DMS153 treated with DMSO at 0.1 percent for 48 hours (cell line): ENCODE data around the gene HACD2.
"Not testable (repeated sequence)": the region's sequence is repeated elsewhere in the genome, so short reads cannot be mapped to it uniquely, and the experiment has no call there.

Experiments used
- DNase-seq: peaks from one replicate; lab custom pipeline; 2025; ENCODE audit not compliant: unreplicated experiment; lab: John Stamatoyannopoulos, UW

The HACD2 gene

DNA sequence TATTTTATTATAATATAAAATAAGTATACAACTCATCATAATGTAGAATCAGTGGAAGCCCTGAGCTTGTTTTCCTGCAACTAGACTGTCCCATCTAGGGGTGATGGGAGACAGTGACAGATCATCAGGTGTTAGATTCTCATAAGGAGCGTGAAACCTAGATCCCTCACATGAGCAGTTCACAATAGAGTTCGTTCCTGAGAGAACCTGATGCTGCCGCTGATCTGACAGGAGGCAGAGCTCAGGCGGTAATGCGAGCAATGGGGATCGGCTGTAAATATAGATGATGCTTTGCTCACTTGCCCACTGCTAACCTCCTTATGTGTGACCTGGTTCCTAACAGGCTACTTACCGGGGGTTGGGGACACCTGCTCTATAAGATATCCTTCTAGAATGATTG is 26.8 kb upstream of the HACD2 start:
- not testable (repeated sequence) for DNase-seq

DNA sequence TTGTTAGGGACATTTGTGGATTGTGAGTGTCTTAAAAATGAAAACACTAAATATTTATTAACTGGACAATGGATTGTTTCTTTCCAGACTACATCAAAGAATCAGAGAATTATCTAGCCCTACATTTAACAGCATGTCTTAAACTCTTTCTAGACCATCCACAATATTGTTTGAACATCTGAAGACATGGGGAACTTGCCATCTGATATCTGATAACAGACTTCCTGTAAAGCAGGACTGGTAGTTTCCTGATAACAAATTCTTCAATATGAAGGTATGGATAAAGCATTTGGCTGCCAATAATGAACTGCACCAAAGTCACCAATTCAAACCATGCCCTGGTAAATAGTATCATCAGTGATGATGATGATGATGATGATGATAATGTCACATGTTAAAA is 26.2 kb upstream of the HACD2 start:
- no peak for DNase-seq

- peak; percentile 49 for DNase-seq
Measured at GRCh38 chr3:123610331-123610730, 25.5 kb upstream of the HACD2 start.

- DNase-seq, result no peak
Measured at GRCh38 chr3:123609063-123609462, 24.2 kb upstream of the HACD2 start.

GRCh38 chr3:123608263-123608937 is 23.5 kb upstream of the HACD2 start:
- no peak for DNase-seq

- no peak for DNase-seq
Measured at GRCh38 chr3:123606527-123606926, 21.7 kb upstream of the HACD2 start.

DNA sequence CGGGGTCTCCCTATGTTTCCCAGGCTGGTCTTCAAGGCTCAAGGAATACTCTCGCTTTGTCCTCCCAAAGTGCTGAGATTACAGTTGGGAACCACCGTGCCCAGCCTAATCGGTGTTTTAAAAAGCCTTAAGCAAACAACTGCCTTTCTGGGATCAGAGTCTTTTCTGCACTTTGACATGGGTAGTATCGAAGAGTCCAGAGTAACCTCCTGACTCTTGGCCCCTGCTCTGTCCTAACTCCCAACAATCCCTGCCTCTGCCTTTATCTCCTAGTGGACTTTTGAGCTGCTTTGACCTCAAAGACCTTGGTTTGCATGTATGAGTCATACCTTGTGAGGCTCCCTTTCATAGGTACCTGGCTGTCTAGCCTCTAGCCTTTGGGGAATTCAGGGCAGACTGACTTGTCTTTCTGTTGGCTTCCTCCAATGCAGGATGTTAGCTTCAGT is 21.0 kb upstream of the HACD2 start:
- DNase-seq, result no peak

GRCh38 chr3:123603153-123603552 is 18.3 kb upstream of the HACD2 start:
- not testable (repeated sequence) for DNase-seq

- DNase-seq, result no peak
Measured at GRCh38 chr3:123602325-123602724, 17.5 kb upstream of the HACD2 start.

DNA sequence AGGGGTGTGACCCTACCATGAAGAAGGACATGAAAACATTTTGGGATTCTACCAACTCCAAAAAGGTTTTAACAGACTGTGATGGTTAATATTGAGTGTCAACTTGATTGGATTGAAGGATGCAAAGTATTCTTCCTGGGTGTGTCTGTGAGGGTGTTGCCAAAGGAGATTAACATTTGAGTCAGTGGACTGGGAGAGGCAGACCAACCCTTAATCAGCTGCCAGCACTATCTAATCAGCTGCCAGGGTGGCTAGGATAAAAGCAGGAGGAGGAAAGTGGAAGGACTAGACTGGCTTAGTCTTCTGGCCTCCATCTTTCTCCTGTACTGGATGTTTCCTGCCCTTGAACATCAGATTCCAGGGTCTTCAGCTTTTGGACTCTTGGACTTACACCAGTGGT is 16.0 kb upstream of the HACD2 start:
- not testable (repeated sequence) for DNase-seq

- no peak for DNase-seq
Measured at GRCh38 chr3:123597561-123597960, 12.7 kb upstream of the HACD2 start.

DNA sequence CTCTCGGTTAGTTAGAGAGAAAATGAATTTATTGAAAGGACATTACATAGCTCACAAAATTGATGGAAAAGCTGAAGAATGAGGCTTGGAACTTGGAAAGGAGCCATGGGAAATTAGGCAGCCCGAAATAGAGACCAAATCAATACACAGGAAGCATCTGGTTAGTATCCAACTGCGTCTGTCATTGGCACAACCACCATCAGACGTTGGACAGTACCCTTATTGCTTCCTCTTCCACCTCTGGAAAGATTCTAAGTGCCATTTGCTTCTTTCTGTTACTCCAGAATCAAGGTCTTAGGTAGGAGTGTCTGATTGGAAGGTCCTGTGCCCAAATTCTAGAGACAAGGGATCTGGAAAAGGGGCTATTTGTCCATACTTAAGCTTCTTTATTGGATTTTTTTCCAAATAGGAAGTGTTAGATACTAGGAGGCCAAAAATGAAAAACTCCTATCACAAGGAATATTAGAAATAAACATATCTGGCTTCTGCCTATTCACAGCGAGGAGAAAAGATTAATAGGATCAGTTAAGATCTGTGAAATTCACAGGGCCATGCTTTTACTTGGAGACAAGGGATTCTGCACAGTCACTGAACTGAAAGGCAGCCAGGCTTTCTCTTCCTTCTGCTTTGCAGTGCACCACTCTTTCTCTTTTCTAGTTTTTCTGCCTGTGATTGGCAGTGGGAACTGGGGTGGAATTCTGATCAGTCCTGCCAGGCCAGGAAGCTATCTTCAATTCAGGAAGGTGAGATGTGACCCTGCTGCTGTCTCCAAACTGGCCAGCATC is 10.7 kb upstream of the HACD2 start:
- no peak for DNase-seq

GRCh38 chr3:123593381-123593780 is 8.5 kb upstream of the HACD2 start:
- no peak for DNase-seq

- no peak for DNase-seq
Measured at GRCh38 chr3:123590685-123591450, 6.0 kb upstream of the HACD2 start.

DNA sequence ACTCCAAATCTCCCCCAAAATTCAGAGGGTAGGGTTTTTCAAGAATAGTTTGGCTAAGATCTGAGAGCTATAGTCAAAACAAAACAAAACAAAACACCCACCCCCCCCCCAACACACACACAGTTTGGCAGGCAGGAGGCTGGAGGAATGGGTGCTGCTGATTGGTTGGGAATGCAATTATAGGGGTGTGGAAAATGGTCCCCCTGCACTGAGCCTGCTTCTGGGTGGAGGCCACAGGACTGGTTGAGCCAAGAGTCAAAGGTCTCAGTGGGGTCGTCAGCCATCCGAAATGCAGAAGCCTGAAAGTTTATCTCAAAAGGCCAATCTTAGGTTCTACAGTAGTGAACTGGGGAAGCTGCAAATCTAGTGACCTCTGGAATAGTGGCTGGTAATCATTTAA is 2.5 kb upstream of the HACD2 start:
- DNase-seq, result no peak

DNA sequence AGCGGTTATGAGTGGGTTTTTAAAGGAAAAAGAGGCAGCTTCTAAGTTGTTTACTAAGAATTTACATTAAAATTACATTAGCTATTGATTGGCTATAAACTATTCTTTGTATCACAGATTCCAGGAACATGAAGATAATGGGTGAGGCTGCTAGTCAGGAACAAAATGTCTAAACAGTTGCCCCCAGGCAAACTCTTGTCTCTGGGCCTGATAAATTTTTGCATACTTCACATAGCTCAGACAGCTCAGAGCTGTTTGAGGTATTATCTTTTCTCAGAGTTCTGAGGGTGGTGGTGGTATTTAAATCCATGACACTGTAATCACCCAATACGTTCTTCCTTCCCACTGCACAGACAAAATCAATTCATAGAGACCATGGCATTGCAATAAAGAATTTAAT is 2.1 kb upstream of the HACD2 start:
- no peak for DNase-seq

- DNase-seq, result peak; percentile 71
Measured at GRCh38 chr3:123586131-123586530, 1.3 kb upstream of the HACD2 start.

DNA sequence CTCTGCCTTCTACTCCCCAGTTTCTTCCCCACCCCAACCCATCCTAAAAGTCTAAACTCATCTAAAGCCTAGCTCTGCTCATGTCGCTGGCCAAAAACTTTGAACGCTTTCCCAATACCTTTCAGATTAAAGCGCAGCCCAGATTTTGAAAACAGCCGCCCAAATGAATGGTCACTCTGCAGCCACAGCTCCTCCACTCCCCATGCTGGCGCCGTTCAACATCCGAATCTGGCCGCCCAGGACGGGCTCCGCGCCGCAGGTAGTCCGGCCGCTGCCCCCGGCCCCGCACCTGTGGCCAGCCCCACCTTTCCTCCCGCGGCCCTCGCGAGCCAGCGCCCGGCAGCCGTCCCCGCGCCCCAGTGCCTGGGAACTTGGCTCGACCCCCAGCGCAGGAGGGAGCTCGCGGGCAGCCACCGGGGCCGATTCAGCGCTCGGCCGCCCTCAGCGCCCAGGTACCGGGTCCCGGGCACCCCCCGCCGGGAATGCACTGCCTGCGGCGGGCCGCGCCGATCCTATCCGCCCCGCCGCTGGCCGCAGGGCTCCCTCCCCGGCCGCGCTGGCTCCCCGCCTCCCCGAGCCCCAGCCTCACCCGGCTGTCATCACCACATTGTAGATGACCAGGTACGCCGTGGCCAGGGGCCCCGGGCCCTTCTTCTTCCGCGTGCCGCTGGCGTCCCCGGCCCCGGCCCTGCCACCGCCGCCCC is 417 bp downstream of the HACD2 start:
- no peak for DNase-seq

GRCh38 chr3:123583561-123583960 is 1.3 kb downstream of the HACD2 start:
- no peak for DNase-seq

DNA sequence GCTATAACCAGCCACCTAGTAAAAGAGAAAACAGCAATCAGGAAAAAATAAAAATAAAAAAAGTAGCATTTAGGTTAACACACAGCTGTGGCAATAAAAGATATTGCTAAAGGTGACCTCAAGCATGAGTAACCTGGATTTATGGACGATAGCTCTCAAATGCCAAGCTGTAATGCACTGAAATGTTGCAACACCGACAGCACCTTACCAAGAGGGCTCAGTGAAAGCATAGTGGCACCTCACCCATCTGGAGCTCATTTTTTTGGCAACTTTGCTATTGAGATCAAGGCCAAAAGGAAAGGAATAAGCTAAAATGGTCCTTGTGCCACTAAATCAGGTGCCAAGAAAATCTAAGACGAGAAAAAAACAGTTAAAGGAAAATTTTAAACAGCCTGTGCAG is 2.5 kb downstream of the HACD2 start:
- DNase-seq, result no peak

DNA sequence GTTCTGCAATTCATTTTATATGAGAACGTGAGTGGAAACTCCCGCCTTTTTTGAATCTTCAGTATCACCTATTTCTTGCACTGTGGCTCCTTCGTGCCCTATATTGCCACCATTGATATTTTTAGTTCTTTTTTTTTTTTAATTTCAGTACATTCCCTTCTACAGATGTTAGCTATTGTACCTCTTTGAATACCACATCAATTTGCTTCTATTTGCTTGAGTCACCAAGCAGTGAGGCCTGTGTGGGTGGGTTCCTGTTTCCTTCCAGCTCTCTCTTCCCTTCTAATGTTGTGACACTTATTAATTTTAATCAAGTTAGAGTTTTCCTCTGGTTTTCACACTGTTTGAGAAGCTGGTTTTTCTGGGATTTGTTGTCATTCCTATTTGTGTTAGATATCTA is 8.7 kb downstream of the HACD2 start:
- DNase-seq, result no peak
